Measurements from ENCODE around the gene PPP4C.

GRCh38 chr16:30060836-30061554, 14.8 kb upstream of the PPP4C start:
- TF ChIP-seq CTCF (IDR thresholded peaks at IDR 0.05) = no peak
- TF ChIP-seq POLR2AphosphoS5 (IDR thresholded peaks at IDR 0.05) = peak; percentile 27 to 63 (median 62)
- no peak for TF ChIP-seq POLR2A (IDR thresholded peaks at IDR 0.05)
